HG02623 (cell line): ENCODE results near the gene PIP5K1C.

Experiments used
- ATAC-seq: cut with Tn5 transposase; IDR thresholded peaks from one replicate; pipeline ENCODE4 v1.9.1; 2021; ENCODE audit warnings: moderate library complexity; ENCODE audit not compliant: unreplicated experiment

The PIP5K1C gene

GRCh38 chr19:3614858-3615505, 85.3 kb downstream of the PIP5K1C start:
- ATAC-seq, result no peak

GRCh38 chr19:3613818-3614661, 86.2 kb downstream of the PIP5K1C start:
- no peak for ATAC-seq

- ATAC-seq, result no peak
Measured at GRCh38 chr19:3612901-3613741, 87.1 kb downstream of the PIP5K1C start.

GRCh38 chr19:3612330-3612729, 87.9 kb downstream of the PIP5K1C start:
- ATAC-seq, result no peak

GRCh38 chr19:3611841-3612240, 88.4 kb downstream of the PIP5K1C start:
- no peak for ATAC-seq

- ATAC-seq, result no peak
Measured at GRCh38 chr19:3610745-3611717, 89.2 kb downstream of the PIP5K1C start.

- ATAC-seq, result no peak
Measured at GRCh38 chr19:3609779-3610719, 90.2 kb downstream of the PIP5K1C start.

GRCh38 chr19:3608750-3609322, 91.4 kb downstream of the PIP5K1C start:
- no peak for ATAC-seq

- ATAC-seq, result no peak
Measured at GRCh38 chr19:3608079-3608641, 92.1 kb downstream of the PIP5K1C start.

- no peak for ATAC-seq
Measured at GRCh38 chr19:3607303-3608078, 92.8 kb downstream of the PIP5K1C start.

GRCh38 chr19:3606690-3607289, 93.5 kb downstream of the PIP5K1C start, which contains the start of gene TBXA2R:
Gene TBXA2R (minus strand): TSS chr19:3606875. CDS start chr19:3600634, 6,241 bp downstream.
- no peak for ATAC-seq

- no peak for ATAC-seq
Measured at GRCh38 chr19:3606174-3606689, 94.0 kb downstream of the PIP5K1C start.

- ATAC-seq, result no peak
Measured at GRCh38 chr19:3605770-3606169, 94.5 kb downstream of the PIP5K1C start.

GRCh38 chr19:3605361-3605760, 94.9 kb downstream of the PIP5K1C start:
- no peak for ATAC-seq

- ATAC-seq, result no peak
Measured at GRCh38 chr19:3604987-3605343, 95.3 kb downstream of the PIP5K1C start.

- ATAC-seq, result no peak
Measured at GRCh38 chr19:3604227-3604986, 95.9 kb downstream of the PIP5K1C start.
